ENCODE data around the gene CPVL.

GRCh38 chr7:29194206-29194593 is 47.9 kb upstream of the CPVL start:
- TF ChIP-seq POLR2A (IDR thresholded peaks at IDR 0.05; ENCODE audit: low read depth, low read length), result no peak
- TF ChIP-seq POLR2AphosphoS5 (IDR thresholded peaks at IDR 0.05; ENCODE audit: low read depth, low read length), result no peak

Measured in GM12892 (cell line).